Progenitor cell of endocrine pancreas (in vitro differentiated cells): Measurements from ENCODE around the gene TRAK2. TPM values are rescaled to one million over a fixed set of nuclear protein-coding genes. Genes with fewer than 3 reads are reported as not detected.

Experiments
- DNase-seq: peaks from one replicate; pipeline ENCODE4 v3.0.0; 2021; ENCODE audit warnings: low spot score; ENCODE audit not compliant: unreplicated experiment
- H3K27ac Mint-ChIP-seq: 2 replicates; pipeline ENCODE4 v1.8.0; 2021; ENCODE audit warnings: mild to moderate bottlenecking, moderate library complexity, mixed read lengths
- H3K27me3 Mint-ChIP-seq: 2 replicates; pipeline ENCODE4 v1.8.0; 2021; ENCODE audit warnings: mixed read lengths
- H3K36me3 Mint-ChIP-seq: 2 replicates; pipeline ENCODE4 v1.8.0; 2022; ENCODE audit warnings: mixed read lengths; ENCODE audit not compliant: insufficient read depth
- H3K4me1 Mint-ChIP-seq: 2 replicates; pipeline ENCODE4 v1.8.0; 2021; ENCODE audit warnings: low read depth, mixed read lengths
- H3K4me3 Mint-ChIP-seq: 2 replicates; pipeline ENCODE4 v1.8.0; 2021; ENCODE audit warnings: low read depth, mild to moderate bottlenecking, moderate library complexity, mixed read lengths
- H3K9me3 Mint-ChIP-seq: 2 replicates; pipeline ENCODE4 v1.8.0; 2021; ENCODE audit warnings: low read depth, mixed read lengths
- total RNA-seq: library from RNA; stranded (reverse); gene quantifications from 2 replicates; pipeline ENCODE4 v1.2.1, GENCODE V29; 2021
- TF ChIP-seq, protein P1 (sequence below): fragments of 200-600 bp; sonication (generic); IDR thresholded peaks from one replicate; pipeline ENCODE4 v1.5.0; 2021; ENCODE audit warnings: antibody characterized with exemption, mild to moderate bottlenecking; ENCODE audit not compliant: unreplicated experiment

TRAK2 gene
- total RNA-seq, 1 donor from 2014 or later: 18.2 TPM

DNA sequence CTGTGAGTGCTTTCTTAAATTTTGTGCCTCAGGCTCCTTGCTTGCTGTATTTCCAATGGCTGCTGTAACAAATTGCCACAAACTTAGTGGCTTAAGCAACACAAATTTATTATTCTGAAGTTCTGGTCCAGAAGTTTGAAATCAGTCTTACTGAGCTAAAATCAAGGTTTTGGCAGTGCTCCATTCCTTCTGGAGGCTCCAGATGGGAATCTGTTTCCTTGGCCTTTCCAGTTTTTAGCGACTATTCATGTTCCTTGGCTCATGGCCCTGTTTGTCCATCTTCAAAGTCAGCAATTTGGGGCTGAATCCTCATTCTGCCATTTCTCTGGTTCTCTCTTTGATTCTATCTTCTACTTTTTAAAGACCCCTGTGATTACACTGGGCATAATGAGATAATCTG lies 32.1 kb upstream of the TRAK2 start:
- no peak overlapping the region for H3K27ac Mint-ChIP-seq

DNA sequence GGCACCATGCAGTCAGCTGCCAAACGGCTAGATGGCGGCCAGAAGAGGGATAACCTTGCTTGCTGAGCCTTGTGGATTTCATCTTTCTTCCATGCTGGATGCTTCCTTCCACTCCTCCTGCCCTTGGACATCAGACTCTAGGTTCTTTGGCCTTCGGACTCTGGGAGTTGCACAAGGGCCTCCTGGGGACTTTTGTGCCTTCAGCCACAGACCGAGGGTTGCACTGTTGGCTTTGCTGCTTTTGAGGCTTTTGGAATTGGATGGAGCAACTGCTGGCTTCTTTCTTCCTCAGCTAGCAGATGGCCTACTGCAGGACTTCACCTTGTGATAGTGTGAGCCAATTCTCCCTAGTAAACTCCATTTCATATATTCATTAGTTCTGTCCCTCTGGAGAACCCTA lies 31.3 kb upstream of the TRAK2 start:
- no peak for DNase-seq
- TF ChIP-seq, protein P1, sequence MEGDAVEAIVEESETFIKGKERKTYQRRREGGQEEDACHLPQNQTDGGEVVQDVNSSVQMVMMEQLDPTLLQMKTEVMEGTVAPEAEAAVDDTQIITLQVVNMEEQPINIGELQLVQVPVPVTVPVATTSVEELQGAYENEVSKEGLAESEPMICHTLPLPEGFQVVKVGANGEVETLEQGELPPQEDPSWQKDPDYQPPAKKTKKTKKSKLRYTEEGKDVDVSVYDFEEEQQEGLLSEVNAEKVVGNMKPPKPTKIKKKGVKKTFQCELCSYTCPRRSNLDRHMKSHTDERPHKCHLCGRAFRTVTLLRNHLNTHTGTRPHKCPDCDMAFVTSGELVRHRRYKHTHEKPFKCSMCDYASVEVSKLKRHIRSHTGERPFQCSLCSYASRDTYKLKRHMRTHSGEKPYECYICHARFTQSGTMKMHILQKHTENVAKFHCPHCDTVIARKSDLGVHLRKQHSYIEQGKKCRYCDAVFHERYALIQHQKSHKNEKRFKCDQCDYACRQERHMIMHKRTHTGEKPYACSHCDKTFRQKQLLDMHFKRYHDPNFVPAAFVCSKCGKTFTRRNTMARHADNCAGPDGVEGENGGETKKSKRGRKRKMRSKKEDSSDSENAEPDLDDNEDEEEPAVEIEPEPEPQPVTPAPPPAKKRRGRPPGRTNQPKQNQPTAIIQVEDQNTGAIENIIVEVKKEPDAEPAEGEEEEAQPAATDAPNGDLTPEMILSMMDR: no peak
- Mint-ChIP-seq H3K4me3 (no peak overlapping the region), H3K9me3 (peaks cover 2% of the 10 kb centered on the region), H3K27me3 (no peaks in the 10 kb centered on the region), H3K36me3 (peaks cover 25% of the 10 kb centered on the region), H3K27ac (no peak overlapping the region), H3K4me1 (peaks cover 5% of the 10 kb centered on the region)

More for the DNA sequence above, 32.1 kb upstream of the TRAK2 start:
- TF ChIP-seq, protein P1: no peak
- Mint-ChIP-seq H3K27me3 (no peaks in the 10 kb centered on the region), H3K36me3 (peaks cover 25% of the 10 kb centered on the region), H3K4me3 (no peak overlapping the region), H3K4me1 (peaks cover 5% of the 10 kb centered on the region), H3K9me3 (peaks cover 2% of the 10 kb centered on the region)
- no peak for DNase-seq

DNA sequence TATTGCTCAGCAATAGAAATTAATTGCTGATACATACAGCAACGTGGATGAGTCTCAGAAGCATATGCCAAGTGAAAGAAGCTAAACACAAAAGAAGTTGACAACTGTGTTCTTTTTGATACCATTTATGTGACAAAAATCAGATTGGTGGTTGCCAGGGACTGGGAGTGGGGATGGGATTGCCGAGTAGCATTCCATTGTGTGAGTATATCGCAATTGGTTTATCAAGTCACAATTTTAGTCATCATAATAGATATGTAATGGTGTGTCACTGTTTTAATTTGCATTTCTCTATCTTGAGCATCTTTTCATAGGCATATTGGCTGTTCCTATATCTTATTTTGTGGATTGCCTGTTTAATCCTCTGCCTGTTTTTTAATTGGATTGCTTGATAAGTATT lies 21.2 kb upstream of the TRAK2 start:
- Mint-ChIP-seq H3K4me3 (no peak overlapping the region), H3K9me3 (no peaks in the 10 kb centered on the region), H3K27ac (no peak overlapping the region)

DNA sequence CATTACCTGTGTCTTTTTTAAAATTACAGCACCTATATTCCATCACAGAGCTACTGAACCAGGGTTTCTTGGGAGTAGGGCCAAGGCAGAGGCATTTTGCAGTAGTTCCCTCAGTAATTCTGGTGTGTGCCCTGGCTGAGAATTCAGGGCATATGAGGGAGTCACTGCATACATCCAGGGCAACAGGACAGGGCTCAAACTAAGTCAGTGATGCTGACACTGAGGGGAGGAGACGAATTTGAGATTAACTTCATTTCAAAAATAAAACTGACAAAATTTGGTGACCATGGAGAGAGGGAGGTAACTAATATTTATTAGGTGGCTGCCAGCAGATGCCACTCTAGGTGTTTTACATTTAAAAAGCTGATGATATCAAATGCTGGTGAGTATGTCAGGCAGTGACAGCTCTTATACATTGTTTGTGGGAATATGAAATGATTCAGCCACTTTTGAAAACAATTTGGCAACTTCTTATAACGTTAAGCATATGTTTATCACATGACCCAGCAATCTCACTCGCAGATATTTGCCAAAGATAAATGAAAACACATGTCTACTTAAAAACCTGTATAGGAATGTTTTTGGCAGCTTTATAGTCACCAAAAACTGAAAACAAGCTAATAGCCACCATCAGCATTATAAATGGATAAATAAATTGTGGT lies 20.6 kb upstream of the TRAK2 start:
- H3K9me3 Mint-ChIP-seq: no peaks in the 10 kb centered on the region
- no peak for DNase-seq
- H3K36me3 Mint-ChIP-seq: peaks cover 44% of the 10 kb centered on the region
- TF ChIP-seq, protein P1: no peak
- no peaks in the 10 kb centered on the region for H3K27me3 Mint-ChIP-seq
- H3K4me3 Mint-ChIP-seq: no peak overlapping the region
- H3K27ac Mint-ChIP-seq: no peak overlapping the region
- H3K4me1 Mint-ChIP-seq: no peaks in the 10 kb centered on the region

More for the DNA sequence above, 21.2 kb upstream of the TRAK2 start:
- H3K4me1 Mint-ChIP-seq: no peaks in the 10 kb centered on the region
- no peaks in the 10 kb centered on the region for H3K27me3 Mint-ChIP-seq
- H3K36me3 Mint-ChIP-seq: peaks cover 44% of the 10 kb centered on the region
- TF ChIP-seq, protein P1: no peak
- no peak for DNase-seq

DNA sequence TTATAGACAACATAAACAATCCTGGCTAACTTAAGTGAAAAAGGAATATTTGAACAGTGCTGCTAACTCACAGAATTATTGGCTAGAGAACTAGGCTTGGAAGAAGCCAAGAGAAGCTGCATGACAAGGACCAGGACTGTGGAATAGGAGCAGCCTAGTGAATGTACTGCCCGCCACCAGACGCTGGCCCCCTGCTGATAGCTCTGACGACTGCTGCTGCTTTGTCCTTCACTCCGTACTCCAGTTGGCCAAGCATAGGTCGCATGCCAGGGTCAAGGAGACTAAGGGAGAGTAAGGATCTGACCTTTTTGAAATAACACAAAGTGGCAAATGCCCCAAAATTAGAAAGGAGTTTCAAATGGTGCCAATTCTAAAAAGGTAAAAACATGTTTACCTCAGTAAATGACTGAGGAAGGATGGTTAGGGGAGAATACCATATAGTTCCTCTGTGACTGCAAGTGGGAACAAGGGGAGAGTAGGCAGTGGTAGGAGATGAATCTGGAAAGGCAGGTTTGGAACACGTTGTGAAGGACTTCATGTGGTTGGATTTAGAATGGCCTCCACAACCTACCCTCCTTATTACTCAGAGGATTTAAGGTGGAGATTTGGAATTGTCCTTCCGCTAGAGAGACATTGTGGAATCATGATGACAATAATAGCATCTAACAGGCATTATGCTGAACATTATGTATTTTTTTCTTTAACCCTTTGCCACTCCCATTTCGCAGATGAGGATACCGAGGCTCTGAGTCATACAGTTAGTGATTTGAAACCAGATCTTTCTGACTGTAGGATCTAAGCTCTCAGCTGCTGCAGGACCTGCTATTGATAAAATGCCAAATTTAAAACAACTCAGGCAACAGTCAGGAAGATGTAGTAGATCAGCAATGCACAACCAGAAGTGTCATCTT lies 19.8 kb upstream of the TRAK2 start:
- H3K9me3 Mint-ChIP-seq: no peaks in the 10 kb centered on the region
- no peaks in the 10 kb centered on the region for H3K4me1 Mint-ChIP-seq
- DNase-seq: no peak
- TF ChIP-seq, protein P1: peak; percentile 24
- no peaks in the 10 kb centered on the region for H3K27me3 Mint-ChIP-seq
- no peak overlapping the region for H3K4me3 Mint-ChIP-seq
- H3K27ac Mint-ChIP-seq: no peak overlapping the region
- H3K36me3 Mint-ChIP-seq: peaks cover 44% of the 10 kb centered on the region
